HG03060 (cell line): ENCODE data around the gene PRDX5.
A peak's percentile ranks its signal among the peaks of the same experiment; 100 is the strongest.
"Not testable (repeated sequence)": the region's sequence is repeated elsewhere in the genome, so short reads cannot be mapped to it uniquely, and the experiment has no call there.

ENCODE experiments used
- ATAC-seq: cut with Tn5 transposase; IDR thresholded peaks from one replicate; pipeline ENCODE4 v1.9.1; 2021; ENCODE audit warnings: low read depth, moderate number of reproducible peaks; ENCODE audit not compliant: unreplicated experiment

The PRDX5 gene

DNA sequence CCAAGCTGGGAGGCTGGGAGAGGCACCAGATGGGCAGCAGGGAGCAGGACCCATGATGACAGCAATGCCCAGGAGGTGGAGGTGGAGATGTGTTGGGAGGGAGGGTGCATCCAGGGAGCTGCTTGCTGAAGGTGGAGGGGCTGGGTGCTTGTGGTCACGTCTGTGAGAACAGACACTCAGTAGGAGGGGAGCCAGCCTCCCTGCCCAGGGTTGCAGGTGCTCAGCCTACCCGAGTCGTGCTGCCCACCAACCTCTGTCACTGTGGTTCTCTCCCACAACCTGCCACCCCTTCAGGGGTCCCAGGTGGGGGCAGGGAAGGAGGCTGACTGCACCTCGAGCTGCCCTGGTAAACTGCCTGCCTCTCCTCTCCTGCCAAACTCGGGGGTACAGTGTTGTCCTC is 5.5 kb downstream of the PRDX5 start:
- no peak for ATAC-seq

DNA sequence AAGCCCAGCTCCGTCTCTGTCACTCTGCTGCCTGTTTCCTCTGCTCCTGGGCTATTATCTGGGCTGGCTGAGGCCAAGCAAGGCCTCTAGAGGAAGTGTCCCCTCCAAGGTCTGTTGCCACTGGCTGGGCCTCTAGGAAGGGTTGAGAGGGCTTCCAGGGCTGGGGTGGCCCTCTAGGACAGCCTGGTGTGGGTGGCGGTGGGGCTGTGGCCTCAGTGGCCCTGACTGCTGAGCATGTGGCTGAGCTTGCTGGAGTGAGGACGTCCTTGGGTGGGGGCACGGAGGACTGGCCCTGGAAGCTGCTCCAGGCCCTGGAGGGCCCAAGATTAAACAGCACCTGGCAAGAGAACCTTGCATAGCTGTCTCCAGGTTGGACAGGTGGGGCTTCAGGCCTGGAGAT is 6.1 kb downstream of the PRDX5 start:
- not testable (repeated sequence) for ATAC-seq

DNA sequence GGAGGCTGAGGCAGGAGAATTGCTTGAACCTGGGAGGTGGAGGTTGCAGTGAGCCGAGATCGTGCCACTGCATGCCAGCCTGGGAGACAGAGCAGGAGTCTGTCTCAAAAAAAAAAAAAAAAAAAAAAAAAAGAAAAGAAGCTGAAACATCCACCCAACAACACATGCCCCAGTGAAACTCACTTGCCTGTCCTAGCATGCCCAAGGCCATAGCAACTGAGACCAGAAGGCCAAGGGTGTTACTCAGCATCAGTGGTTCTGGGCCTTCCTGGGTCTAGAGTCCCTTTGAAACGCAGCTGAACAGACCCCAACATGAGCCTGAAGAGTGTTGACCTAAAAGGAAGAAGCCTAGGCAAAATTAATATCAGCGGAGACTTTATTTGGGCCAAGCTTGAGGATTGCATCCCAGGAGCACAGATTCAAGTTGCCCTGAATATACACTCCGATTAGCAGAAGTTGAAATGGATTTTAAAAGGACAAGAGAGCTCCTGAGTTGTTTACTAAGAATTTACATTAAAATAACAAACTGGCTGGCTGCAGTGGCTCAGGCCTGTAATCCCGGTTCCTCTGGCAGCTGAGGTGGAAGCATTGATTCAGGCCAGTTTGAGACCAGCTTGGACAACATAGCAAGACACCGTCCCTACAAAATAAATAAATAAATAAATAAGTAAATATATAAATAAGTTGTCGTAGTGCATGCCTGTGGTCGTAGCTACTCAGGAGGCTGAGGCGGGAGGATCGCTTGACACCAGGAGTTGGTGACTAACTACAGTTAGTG is 7.0 kb downstream of the PRDX5 start:
- ATAC-seq: no peak

DNA sequence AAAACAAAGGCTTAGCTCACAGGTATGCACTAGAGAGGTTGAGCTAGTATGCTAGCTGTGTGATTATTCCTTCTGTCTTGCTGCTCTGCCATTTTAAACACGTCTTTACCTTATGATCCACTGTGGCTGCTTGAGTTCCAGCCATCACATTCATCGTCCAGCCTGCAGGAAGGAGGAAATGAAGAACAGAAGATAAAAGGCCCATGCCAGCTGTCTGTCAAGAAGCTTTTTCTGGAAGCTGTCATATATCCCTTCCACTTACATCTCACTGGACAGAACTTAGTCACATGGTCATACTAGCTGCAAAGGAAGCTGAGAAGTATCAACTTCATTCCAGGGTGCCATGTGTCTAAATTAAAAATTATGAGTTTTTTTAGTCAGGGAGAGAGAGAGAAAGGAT is 9.5 kb downstream of the PRDX5 start:
- ATAC-seq: no peak

DNA sequence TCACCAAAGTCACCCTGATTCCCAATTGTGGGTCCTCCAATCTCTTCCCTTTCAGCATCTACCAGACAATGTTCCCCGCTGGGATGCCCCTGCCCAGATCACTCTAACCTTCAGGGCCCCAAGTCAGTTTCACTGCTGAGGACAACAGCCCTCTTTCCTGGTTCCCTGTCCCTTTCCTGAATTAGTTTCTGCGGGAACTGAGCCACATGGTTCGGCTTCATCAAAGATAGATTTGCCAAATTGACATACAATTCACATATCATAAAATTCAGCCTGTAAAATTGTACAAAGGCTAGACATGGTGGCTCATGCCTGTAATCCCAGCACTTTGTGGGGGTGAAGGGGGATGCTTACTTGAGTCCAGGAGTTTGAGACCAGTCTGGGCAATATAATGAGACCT is 10.1 kb downstream of the PRDX5 start:
- no peak for ATAC-seq

DNA sequence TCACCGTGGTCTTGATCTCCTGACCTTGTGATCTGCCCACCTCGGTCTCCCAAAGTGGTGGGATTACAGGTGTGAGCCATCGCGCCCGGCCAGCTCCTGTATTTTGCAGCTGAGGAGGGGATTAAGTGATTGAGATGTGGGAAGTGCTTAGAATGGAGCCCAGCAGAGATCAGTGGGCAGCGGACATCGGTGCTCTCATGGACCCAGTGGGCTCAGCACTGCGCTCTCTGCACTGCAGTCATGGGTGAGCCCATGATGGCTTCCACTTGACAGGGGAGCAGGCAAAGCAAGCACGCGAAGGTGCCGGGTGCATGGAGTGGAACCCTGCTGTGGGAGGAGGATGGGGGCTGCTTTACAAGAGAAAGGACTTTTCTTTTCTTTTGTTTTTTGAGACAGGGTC is 13.0 kb downstream of the PRDX5 start:
- no peak for ATAC-seq

DNA sequence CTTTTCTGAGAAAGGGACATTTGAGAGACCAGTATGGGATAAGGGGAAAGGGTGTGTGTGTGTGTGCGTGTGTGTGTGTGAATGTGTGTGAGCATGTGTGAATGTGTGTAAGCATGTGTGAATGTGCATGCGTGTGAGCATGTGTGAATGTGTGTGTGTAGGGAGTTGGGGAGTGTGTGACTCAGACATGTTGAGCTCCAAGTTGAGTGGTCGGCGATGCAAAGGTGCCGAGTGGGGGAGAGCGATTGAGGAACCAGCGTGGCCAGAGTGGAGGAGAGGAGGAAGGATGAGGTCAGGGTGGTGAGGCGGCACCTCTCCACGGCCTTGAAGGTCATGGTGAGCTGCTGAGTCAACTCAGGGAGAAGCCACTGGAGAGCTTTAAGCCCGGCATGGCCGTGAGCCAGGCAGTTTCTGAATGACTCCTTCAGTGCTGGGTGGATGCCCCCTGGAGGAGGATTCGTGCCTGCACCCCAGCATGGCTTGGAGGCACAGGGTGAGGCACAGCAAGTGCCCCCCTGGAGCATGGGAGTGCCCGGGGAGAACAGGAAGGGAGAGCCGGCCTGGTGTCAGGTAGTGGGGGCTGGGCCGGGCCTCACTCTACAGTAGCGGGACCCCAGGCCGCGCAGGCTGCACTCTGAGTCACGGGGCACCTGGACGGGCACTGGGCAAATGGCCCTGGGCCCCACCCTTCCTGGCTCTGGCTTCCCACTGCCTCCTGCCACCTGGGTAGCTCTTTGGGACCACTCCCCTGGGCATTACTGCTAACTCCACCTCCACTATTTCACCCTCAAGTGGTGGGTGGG is 13.8 kb downstream of the PRDX5 start:
- ATAC-seq: no peak

DNA sequence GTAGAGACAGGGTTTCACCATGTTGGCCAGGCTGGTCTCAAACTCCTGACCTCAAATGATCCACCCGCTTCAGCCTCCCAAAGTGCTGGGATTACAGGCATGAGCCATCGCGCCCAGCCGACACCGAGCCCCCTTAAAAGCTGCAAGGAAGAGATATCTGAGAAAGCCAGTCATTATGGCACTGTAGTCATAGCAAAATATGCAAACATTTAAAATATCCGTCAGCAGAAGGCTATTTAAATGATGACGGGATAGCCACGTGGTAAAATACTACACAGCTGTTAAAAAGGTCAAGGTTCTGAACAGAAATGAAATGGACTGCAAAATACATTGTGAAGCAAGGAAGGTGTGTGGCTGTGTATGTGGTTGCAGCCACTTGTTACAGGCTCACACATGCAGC is 15.6 kb downstream of the PRDX5 start:
- ATAC-seq: no peak

DNA sequence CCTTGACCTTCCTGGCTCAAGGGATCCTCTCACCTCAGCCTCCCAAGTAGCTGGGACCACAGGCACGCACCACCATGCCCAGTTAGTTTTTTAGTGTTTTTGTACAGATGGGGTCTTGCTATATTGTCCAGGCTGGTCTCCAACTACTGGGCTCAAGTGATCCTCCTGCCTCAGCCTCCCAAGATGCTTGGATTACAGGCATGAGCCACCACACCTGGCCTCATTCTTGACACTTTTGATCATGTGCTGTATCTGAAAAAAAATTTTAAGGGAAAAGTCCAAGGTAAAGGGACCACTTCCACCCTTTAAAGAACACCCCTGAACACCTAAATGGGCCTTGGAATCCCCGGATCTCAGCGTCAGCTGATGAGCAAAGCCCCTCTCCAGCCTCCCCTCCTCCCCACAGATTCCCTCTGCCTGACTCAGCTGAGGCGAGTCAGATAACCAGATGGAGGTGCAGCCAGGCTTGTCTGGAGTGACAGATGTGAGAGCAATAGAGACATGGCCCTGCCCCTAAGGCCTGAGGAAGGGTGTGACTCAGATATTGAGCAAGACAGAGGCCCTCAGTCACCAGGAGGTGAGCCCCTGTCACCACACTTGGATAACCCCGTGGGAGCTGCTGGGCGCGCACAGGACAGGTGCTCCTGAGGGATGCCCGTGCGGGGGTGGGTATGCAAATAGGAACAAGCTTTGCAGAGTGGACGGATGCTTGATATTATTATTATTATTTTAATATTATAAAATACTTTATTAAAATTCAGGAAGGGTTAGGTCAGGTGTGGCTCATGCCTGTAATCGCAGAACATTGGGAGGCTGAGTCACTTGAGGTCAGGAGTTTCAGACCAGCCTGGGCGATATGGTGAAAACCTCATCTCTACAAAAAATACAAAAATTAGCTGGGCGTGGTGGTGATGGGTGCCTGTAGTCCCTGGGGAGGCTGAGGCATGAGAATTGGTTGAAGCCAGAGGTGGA is 17.1 kb downstream of the PRDX5 start:
- peak; percentile 61 for ATAC-seq

DNA sequence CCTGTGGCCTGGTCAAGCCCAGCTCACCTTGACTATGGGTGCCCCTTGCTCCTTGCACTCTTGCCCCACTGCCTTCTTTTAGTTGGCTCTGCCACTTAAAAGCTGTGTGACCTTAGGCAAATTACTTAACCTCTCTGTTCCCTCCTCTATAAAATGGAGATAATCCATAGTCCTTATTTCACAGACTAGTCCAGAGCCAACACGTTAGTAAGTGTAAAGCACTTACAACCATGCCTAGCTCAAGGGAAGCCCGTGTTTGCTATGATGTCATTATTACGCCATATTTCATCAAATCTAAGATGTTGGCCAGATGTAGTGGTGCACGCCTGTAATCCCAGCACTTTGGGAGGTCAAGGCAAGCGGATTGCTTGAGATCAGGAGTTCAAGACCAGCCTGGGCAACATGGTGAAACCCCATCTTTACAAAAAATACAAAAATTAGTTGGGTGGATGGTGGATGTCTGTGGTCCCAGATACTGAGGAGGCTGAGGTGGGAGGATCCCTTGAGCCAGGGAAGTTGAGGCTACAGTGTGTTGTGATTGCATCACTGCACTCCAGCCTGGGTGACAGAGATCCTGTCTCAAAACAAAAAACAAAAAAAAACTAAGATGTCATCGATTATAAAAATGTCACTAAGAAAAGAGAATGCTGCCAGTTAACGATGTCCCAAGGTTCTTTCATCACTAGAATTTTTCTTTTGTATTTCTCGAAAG is 19.8 kb downstream of the PRDX5 start:
- ATAC-seq: no peak

DNA sequence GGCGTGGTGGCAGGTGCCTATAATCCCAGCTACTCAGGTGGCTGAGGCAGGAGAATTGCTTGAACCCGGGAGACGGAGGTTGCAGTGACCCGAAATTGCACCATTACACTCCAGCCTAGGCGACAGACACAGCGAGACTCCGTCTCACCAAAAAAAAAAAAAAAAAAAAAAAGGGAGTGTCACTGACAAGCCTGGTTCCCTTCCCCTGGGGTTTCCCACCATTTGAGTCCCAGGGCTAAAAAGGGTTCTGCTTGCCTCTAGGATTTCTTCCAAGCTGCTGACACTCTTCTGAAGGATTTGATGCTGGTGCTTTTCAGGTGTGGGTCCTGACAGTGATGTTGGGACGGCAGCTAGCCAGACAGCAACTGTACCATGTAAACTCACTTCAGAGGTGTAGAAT is 20.8 kb downstream of the PRDX5 start:
- ATAC-seq: no peak

DNA sequence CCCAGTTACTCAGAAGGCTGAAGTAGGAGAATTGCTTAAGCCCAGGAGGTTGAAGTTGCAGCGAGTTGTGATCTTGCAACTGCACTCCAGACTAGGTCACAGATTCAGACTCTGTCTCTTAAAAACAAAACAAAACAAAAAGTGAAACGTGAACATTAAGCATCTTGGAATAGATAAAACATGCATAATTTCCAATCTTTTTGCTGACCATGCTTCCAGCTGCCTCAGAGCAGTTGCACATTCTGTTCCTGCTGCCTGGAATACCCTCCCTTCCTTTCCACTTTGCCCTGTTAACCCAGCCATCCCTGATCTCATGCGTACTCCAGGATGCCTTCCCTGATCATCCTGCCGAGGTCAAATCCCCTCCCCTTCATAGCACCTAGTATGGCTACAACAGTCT is 21.4 kb downstream of the PRDX5 start:
- no peak for ATAC-seq

DNA sequence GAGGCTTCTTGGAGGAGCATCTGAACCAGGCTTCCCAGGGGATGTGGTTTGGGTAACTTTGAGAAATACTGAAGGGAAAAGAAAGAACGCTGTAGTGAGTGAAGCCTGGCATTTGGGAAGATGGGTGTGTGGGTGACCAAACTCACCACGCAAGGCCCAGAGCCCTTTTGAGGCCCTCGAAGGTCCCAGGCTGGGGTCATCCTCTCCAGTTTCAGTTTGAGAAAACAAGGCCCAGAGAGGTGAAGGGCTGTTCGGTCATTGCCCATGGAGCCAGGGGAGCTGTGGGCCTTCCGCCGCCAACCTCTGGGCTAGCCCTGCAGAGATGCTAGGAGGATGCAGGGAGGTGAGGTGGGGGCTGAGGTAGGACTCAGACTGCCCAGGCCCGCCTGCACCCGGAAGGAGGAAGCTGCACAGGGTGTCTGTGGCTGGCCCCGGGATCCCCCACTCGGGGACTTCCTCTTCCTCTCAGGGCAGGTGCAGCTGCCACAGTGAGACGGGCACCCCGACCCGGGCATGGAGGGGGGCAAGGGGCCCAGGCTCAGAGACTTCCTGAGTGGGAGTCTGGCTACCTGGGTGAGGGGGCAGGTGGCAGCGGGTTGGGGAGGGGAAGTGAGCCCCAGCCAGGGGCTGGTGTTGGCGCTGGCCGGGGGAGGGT is 22.0 kb downstream of the PRDX5 start, which contains the start of gene CCDC88B:
Gene CCDC88B (plus strand): TSS at position 451 of the 655 bp plus-strand sequence. CDS start 63 bp downstream, at position 514.
- peak; percentile 40 for ATAC-seq

DNA sequence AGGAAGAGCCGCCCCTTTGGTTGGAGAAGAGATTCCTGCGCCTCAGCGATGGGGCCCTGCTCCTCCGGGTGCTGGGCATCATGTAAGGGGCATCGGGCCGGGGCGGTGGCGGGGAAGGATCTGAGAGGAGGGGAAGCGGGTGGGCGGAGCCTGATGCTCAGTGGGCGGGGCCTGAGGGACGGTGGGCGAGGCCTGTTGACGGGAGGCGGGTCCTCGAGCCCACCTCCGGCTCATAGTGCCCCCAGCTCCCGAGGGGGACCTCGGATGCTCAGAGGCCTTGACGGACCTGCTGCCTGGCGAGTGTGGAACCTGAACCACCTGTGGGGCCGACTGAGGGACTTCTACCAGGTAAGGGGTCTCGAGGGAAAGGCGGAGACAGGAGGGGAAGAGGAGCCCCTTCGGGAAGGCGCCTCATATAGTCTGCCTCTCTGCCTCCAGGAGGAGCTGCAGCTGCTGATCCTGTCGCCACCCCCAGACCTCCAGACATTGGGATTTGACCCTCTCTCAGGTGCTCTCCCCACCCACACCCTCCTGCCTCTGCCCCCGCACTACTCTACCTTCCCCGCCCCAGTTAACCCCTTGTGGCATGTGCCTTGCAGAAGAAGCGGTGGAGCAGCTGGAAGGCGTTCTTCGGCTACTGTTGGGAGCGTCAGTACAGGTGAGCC is 22.9 kb downstream of the PRDX5 start:
- ATAC-seq: no peak

DNA sequence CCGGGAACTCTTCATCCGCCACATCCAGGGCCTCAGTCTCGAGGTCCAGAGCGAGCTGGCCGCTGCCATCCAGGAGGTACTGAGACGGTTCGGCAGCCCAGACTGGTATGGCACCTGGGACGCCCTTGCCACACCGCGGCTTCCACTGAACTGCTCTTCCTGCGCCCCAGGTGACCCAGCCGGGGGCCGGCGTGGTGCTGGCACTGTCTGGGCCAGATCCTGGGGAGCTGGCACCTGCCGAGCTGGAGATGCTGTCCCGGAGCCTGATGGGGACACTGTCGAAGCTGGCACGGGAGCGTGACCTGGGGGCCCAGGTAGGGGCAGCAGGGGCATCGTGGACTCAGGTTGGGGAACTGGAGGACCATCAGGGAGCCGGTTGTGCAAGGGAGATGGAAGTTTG is 23.5 kb downstream of the PRDX5 start:
- no peak for ATAC-seq

DNA sequence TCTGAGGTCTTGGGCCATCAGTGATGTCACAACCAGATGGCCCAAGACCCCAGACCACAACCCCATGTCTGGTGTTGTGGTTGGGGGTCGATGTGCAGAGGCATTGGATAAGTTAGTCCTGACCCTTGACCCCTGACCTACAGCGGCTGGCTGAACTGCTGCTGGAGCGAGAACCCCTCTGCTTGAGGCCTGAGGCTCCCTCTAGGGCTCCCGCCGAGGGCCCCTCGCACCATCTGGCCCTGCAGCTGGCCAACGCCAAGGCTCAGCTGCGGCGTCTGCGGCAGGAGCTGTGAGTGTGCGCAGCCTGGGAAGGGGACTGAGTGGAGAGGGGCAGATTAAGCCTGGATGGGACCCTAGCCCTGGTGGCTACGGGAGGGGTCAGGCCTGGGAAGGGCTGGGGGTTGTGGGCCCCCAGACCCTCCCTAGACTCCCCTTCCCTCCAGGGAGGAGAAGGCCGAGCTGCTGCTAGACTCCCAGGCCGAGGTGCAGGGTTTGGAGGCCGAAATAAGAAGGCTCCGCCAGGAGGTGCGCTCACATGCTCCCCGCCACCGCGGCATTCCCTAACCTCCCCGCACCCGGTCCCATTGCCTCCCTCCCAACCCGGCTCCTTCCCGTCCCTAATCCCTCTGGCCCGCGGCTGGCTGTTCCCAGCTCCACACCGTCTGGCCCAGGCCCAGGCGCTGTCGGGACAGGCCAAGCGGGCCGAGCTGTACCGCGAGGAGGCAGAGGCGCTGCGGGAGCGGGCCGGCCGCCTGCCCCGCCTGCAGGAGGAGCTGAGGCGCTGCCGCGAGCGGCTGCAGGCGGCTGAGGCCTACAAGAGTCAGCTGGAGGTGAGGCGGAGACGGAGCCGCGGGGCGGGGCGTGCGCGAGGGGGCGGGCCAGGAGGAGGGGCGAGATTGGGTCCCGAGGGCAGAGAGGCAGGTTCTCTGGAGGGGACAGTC is 24.2 kb downstream of the PRDX5 start:
- no peak for ATAC-seq

DNA sequence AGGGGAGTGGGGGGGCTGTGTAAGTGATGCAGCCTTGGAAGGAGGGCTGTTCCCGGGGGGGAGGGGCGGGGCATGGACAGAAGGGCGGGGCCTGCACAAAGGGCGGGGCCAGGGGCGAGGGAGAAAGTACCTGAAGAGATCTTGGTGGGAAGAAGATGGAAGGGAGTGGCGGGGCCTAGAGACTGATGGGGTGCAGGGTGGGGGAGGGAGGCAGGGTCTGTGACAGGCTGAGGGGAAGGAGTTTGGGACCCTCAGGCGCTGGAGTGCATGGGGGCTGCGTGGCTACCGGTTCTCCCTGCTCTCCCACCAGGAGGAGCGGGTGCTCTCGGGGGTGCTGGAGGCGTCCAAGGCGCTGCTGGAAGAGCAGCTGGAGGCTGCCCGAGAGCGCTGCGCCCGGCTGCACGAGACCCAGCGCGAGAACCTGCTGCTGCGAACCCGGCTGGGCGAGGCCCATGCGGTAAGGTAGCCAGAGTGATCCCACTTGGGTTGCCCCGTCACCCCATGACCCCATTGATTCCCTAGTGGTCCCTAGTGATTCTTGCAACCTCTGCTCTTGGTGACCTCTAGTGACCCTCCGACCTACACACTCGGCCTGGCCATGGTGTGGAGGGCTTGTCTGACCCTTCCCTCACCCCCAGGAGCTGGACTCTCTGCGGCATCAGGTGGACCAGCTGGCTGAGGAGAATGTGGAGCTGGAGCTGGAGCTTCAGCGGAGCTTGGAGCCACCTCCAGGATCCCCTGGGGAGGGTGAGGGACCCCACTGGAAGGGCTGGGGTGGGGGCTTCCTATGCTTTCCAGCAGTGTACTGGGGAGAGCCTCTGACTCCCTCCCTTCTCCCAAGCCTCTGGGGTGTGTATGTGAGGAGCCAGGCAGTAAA is 25.2 kb downstream of the PRDX5 start:
- ATAC-seq: no peak
